ENCODE measurements around the gene TIMM10B. TPM values are rescaled to one million over a fixed set of nuclear protein-coding genes. Genes with fewer than 3 reads are reported as not detected.

The TIMM10B gene
- total and polyA plus RNA-seq, 9 of the 15 experiments (the other 6 are each of a cell fraction or from before 2014, with no cell fraction given): 43.2 to 163 (median 57.0) TPM

GRCh38 chr11:6481012-6481923 lies at the start of gene TIMM10B, which contains the start of gene ARFIP2 (continued):
- TF ChIP-seq ZHX1 (conservative IDR thresholded peaks at IDR 0.05; ENCODE audit: low read length) (no peak), TARDBP (IDR thresholded peaks at IDR 0.05) (no peak), CTCFL (IDR thresholded peaks at IDR 0.05; ENCODE audit: borderline replicate concordance, insufficient read depth, low read depth, low read length, poor library complexity, severe bottlenecking) (no peak), EZH2 (IDR thresholded peaks at IDR 0.05; ENCODE audit: borderline replicate concordance, low read depth, low read length) (no peak), ELF2 (CRISPR knock-in tag; IDR thresholded peaks at IDR 0.05) (no peak), MAFF (IDR thresholded peaks at IDR 0.05; ENCODE audit: low read length) (no peak), RFX5 (IDR thresholded peaks at IDR 0.05; ENCODE audit: low read depth, low read length) (no peak), KLF10 (CRISPR knock-in tag; IDR thresholded peaks at IDR 0.05) (no peak), FOSL1 (tag; conservative IDR thresholded peaks at IDR 0.05) (0 out of 2 replicates have a peak, but pooled peaks have one; percentile 37), FOXP1 (CRISPR knock-in tag; IDR thresholded peaks at IDR 0.05) (no peak; the same call in 1 of the 2 replicates), MTA3 (IDR thresholded peaks at IDR 0.05; ENCODE audit: borderline replicate concordance) (peak; percentile 68; the same call in 1 of the 2 replicates), TEAD1 (CRISPR knock-in tag; IDR thresholded peaks at IDR 0.05) (0 out of 4 replicates have a peak, but pooled peaks of 1 of the 2 experiments have one; percentile 13), MBD1 (CRISPR knock-in tag; IDR thresholded peaks at IDR 0.05) (no peak)
- TF ChIP-seq, protein P1, sequence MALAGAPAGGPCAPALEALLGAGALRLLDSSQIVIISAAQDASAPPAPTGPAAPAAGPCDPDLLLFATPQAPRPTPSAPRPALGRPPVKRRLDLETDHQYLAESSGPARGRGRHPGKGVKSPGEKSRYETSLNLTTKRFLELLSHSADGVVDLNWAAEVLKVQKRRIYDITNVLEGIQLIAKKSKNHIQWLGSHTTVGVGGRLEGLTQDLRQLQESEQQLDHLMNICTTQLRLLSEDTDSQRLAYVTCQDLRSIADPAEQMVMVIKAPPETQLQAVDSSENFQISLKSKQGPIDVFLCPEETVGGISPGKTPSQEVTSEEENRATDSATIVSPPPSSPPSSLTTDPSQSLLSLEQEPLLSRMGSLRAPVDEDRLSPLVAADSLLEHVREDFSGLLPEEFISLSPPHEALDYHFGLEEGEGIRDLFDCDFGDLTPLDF (CRISPR knock-in tag; IDR thresholded peaks at IDR 0.05): peak; percentile 52; the same call in 1 of the 2 replicates
- TF ChIP-seq, protein P2, sequence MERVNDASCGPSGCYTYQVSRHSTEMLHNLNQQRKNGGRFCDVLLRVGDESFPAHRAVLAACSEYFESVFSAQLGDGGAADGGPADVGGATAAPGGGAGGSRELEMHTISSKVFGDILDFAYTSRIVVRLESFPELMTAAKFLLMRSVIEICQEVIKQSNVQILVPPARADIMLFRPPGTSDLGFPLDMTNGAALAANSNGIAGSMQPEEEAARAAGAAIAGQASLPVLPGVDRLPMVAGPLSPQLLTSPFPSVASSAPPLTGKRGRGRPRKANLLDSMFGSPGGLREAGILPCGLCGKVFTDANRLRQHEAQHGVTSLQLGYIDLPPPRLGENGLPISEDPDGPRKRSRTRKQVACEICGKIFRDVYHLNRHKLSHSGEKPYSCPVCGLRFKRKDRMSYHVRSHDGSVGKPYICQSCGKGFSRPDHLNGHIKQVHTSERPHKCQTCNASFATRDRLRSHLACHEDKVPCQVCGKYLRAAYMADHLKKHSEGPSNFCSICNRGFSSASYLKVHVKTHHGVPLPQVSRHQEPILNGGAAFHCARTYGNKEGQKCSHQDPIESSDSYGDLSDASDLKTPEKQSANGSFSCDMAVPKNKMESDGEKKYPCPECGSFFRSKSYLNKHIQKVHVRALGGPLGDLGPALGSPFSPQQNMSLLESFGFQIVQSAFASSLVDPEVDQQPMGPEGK (CRISPR knock-in tag; IDR thresholded peaks at IDR 0.05; ENCODE audit: borderline replicate concordance): no peak
